ENCODE data around the gene LRRC1. TPM values are rescaled to one million over a fixed set of nuclear protein-coding genes. Genes with fewer than 3 reads are reported as not detected.
A peak's percentile ranks its signal among the peaks of the same experiment; 100 is the strongest.

Gene LRRC1
- total and polyA plus RNA-seq, 8 donors = 5.2 to 11.6 (median 7.6) TPM

GRCh38 chr6:53813801-53814200, 19.0 kb downstream of the LRRC1 start:
- peaks cover 0 to 10% (median 9%) of the 10 kb centered on the region in 3 donors for H3K4me1 ChIP-seq
- H3K27me3 ChIP-seq = no peaks in the 10 kb centered on the region
- DNase-seq (no peak), ATAC-seq (no peak), FAIRE-seq (no peak)
- 70 to 90% methylated on average over 1 of the region's 1 CpG for WGBS, 2 donors
- H3K9me3 ChIP-seq = no peaks in the 10 kb centered on the region
- no peak overlapping the region for H3K4me3 ChIP-seq
- TF ChIP-seq, protein P1, sequence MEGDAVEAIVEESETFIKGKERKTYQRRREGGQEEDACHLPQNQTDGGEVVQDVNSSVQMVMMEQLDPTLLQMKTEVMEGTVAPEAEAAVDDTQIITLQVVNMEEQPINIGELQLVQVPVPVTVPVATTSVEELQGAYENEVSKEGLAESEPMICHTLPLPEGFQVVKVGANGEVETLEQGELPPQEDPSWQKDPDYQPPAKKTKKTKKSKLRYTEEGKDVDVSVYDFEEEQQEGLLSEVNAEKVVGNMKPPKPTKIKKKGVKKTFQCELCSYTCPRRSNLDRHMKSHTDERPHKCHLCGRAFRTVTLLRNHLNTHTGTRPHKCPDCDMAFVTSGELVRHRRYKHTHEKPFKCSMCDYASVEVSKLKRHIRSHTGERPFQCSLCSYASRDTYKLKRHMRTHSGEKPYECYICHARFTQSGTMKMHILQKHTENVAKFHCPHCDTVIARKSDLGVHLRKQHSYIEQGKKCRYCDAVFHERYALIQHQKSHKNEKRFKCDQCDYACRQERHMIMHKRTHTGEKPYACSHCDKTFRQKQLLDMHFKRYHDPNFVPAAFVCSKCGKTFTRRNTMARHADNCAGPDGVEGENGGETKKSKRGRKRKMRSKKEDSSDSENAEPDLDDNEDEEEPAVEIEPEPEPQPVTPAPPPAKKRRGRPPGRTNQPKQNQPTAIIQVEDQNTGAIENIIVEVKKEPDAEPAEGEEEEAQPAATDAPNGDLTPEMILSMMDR (IDR thresholded peaks at IDR 0.05) = no peak
- no peak overlapping the region for H3K27ac ChIP-seq
- intact Hi-C loops (cut with DNase I) = loop anchor here in 1 of 3 donors (10.0 kb wide), 1 partner anchor 111 kb away; no protein-coding TSS in a partner anchor
- H3K36me3 ChIP-seq = no peaks in the 10 kb centered on the region

DNA sequence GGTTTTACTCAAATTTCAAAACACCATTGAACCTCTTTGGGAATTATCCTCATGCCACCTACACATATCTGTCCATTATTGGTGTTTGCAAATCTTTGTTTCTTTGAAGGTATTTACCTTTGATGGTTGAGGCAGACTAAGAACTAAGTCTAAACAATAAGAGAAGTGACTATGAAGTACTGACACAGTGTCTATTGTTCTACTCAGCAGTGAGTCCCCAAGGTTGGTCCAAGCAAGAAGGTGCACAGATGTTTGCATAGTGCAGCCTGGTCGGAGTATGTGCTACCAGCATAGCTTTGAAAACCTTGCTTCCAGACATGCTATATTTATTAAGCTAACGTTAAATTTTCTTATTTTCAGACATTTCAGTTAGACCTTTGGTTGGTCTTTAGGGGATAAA, 19.5 kb downstream of the LRRC1 start:
- H3K9me3 ChIP-seq = no peaks in the 10 kb centered on the region
- H3K27me3 ChIP-seq = no peaks in the 10 kb centered on the region
- no peaks in the 10 kb centered on the region for H3K36me3 ChIP-seq
- FAIRE-seq (no peak), DNase-seq (no peak), ATAC-seq (no peak)
- 48 to 50% methylated on average over 2 of the region's 2 CpGs for WGBS, 2 donors
- no peak overlapping the region for H3K27ac ChIP-seq
- intact Hi-C loops (cut with DNase I) = loop anchor here in 1 of 3 donors (10.0 kb wide), 1 partner anchor 110 kb away; no protein-coding TSS in a partner anchor
- TF ChIP-seq, protein P1 (IDR thresholded peaks at IDR 0.05) = no peak
- H3K4me3 ChIP-seq = no peak overlapping the region
- peaks cover 0 to 10% (median 9%) of the 10 kb centered on the region in 3 donors for H3K4me1 ChIP-seq

GRCh38 chr6:53815381-53816119, 20.7 kb downstream of the LRRC1 start:
- FAIRE-seq (no peak), DNase-seq (no peak), ATAC-seq (no peak)
- TF ChIP-seq, protein P1 (IDR thresholded peaks at IDR 0.05) = no peak
- Histone ChIP-seq H3K36me3 (no peaks in the 10 kb centered on the region), H3K4me3 (no peak overlapping the region), H3K9me3 (no peaks in the 10 kb centered on the region), H3K27me3 (no peaks in the 10 kb centered on the region), H3K27ac (peak overlapping the region in 1 of 4 donors; percentile 22), H3K4me1 (peaks cover 0 to 9% (median 9%) of the 10 kb centered on the region in 3 donors)
- intact Hi-C loops (cut with DNase I) = loop anchor here in 1 of 3 donors (10.0 kb wide), 1 partner anchor 109 kb away; no protein-coding TSS in a partner anchor
- 60 to 63% methylated on average over 7 of the region's 7 CpGs for WGBS, 2 donors

DNA sequence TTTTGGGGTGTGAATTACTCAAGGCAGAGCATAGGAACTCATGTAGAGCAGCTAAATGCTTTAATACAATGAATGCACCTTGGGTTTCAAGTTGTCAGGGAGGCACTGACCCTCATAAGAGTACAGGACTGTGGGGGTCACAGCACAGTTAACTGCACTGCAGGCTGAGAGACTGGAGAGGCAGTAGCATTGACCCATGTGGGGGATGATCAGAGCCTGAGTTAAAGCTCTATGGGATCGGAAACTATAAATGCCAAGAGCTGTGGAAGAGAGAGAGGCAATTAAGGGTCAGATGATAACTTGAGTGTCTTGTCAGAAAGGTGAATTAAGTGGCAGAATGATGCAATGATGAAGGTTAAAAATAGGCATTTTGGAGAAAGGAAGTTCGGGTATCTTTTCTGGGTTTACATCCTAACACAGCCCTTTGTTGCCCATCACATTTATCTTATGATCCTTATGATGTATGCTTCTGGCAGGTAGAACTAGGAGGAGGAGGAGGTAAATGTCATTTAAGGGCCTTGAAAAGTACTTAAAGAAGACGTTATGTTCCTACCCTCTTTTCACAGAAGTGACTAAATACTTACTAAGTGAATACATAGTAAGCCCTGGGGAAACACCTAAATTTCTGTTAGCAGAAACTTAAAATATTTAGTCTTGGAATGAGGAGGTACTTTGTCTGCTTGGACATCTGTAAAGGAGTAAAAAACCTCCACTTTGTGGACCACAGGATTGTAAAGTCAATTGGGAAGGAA, 24.2 kb downstream of the LRRC1 start:
- Histone ChIP-seq H3K9me3 (no peaks in the 10 kb centered on the region), H3K27me3 (no peaks in the 10 kb centered on the region), H3K4me1 (peaks cover 0 to 3% (median 0%) of the 10 kb centered on the region in 3 donors), H3K27ac (no peak overlapping the region), H3K36me3 (no peaks in the 10 kb centered on the region), H3K4me3 (no peak overlapping the region)
- ATAC-seq (no peak), FAIRE-seq (no peak), DNase-seq (no peak)
- WGBS, 2 donors = 54 to 63% methylated on average over 3 of the region's 3 CpGs
- intact Hi-C loops (cut with DNase I) = loop anchor here in 1 of 3 donors (10.0 kb wide), 1 partner anchor 106 kb away; no protein-coding TSS in a partner anchor
- TF ChIP-seq, protein P1 (IDR thresholded peaks at IDR 0.05) = no peak

All from pancreas (tissue), 10 donors.